HEK293 (cell line): ENCODE measurements around the gene TMOD4.
A peak's percentile ranks its signal among the peaks of the same experiment; 100 is the strongest.

Experiments used
- CTCF ChIA-PET: fragments of 350-600 bp; formaldehyde crosslinking; extraction: SDS; loops from one replicate; lab custom pipeline; 2021; ENCODE audit warnings: antibody characterized with exemption; lab: Yijun Ruan, JAX
- POLR2A ChIA-PET: fragments of 300-600 bp; formaldehyde crosslinking; extraction: SDS; loops from one replicate; lab custom pipeline; 2020; ENCODE audit warnings: antibody characterized with exemption, inconsistent platforms; lab: Yijun Ruan, JAX
- H3K27ac ChIP-seq: fragments of 200-500 bp; sonication (Bioruptor generic); 2 replicates; pipeline ENCODE4 v1.5.1; 2014; ENCODE audit warnings: low read depth, low read length, control low read depth, inconsistent platforms; ENCODE audit errors: extremely low read depth
- H3K36me3 ChIP-seq, 2 experiments: fragments of 200-500 bp in 1 of 2; sonication (Bioruptor generic) in 1 of 2; 1 replicate in 1 of 2; 2 replicates in 1 of 2; pipeline ENCODE4 v1.5.1; 2014 to 2017; ENCODE audit warnings: inconsistent platforms in 2 of 2, low read length in 2 of 2; ENCODE audit not compliant: control insufficient read depth in 2 of 2, insufficient read depth in 1 of 2
- H3K4me1 ChIP-seq: fragments of 200-500 bp; sonication (Bioruptor generic); 2 replicates; pipeline ENCODE4 v1.5.1; 2014; ENCODE audit warnings: mild to moderate bottlenecking, low read length, inconsistent platforms; ENCODE audit not compliant: control insufficient read depth, insufficient read depth
- H3K4me3 ChIP-seq: 2 replicates; pipeline ENCODE4 v1.5.1; 2011; ENCODE audit warnings: low read depth, mild to moderate bottlenecking, control low read depth, low read length, moderate library complexity
- H3K9me3 ChIP-seq: fragments of 200-500 bp; sonication (Bioruptor generic); 2 replicates; pipeline ENCODE4 v1.5.1; 2014; ENCODE audit warnings: low read depth, low read length, inconsistent platforms; ENCODE audit not compliant: control insufficient read depth, insufficient read depth
- HIC1 ChIP-seq: fragments of 450-650 bp; formaldehyde crosslinking; IDR thresholded peaks from 2 replicates; pipeline ENCODE4 v1.5.1; 2016; ENCODE audit warnings: missing biosample characterization, missing genetic modification characterization
- OVOL3 ChIP-seq: fragments of 450-650 bp; formaldehyde crosslinking; IDR thresholded peaks from 2 replicates; pipeline ENCODE4 v1.5.1; 2016; ENCODE audit warnings: missing biosample characterization, missing genetic modification characterization
- PRDM4 ChIP-seq: fragments of 450-650 bp; formaldehyde crosslinking; IDR thresholded peaks from 2 replicates; pipeline ENCODE4 v1.5.1; 2017; ENCODE audit warnings: missing biosample characterization, missing genetic modification characterization
- TSHZ1 ChIP-seq: fragments of 450-650 bp; formaldehyde crosslinking; IDR thresholded peaks from 2 replicates; pipeline ENCODE4 v1.5.1; 2016; ENCODE audit warnings: missing biosample characterization, missing genetic modification characterization, borderline replicate concordance
- WT1 ChIP-seq: fragments of 450-650 bp; formaldehyde crosslinking; IDR thresholded peaks from 2 replicates; pipeline ENCODE4 v1.5.1; 2016; ENCODE audit warnings: missing biosample characterization, missing genetic modification characterization
- ZBTB1 ChIP-seq: fragments of 450-650 bp; formaldehyde crosslinking; IDR thresholded peaks from 2 replicates; pipeline ENCODE4 v1.5.1; 2016; ENCODE audit warnings: missing biosample characterization, missing genetic modification characterization
- ZFHX2 ChIP-seq: fragments of 450-650 bp; formaldehyde crosslinking; conservative IDR thresholded peaks from 2 replicates; pipeline ENCODE4 v1.5.1; 2016; ENCODE audit warnings: missing biosample characterization, missing genetic modification characterization
- ZFP41 ChIP-seq: fragments of 450-650 bp; formaldehyde crosslinking; IDR thresholded peaks from 2 replicates; pipeline ENCODE4 v1.5.1; 2016; ENCODE audit warnings: missing biosample characterization, missing genetic modification characterization, borderline replicate concordance
- ZFP69B ChIP-seq: fragments of 450-650 bp; formaldehyde crosslinking; IDR thresholded peaks from 2 replicates; pipeline ENCODE4 v1.5.1; 2016; ENCODE audit warnings: missing biosample characterization, missing genetic modification characterization
- ZNF155 ChIP-seq: fragments of 450-650 bp; formaldehyde crosslinking; IDR thresholded peaks from 2 replicates; pipeline ENCODE4 v1.5.1; 2016; ENCODE audit warnings: missing biosample characterization, missing genetic modification characterization
- ZNF184 ChIP-seq: fragments of 450-650 bp; IDR thresholded peaks from 2 replicates; pipeline ENCODE4 v1.5.1; 2018; ENCODE audit warnings: missing biosample characterization, mild to moderate bottlenecking, missing genetic modification characterization
- ZNF2 ChIP-seq: fragments of 450-650 bp; formaldehyde crosslinking; IDR thresholded peaks from 2 replicates; pipeline ENCODE4 v1.5.1; 2016; ENCODE audit warnings: missing biosample characterization, missing genetic modification characterization
- ZNF214 ChIP-seq: fragments of 450-650 bp; formaldehyde crosslinking; IDR thresholded peaks from 2 replicates; pipeline ENCODE4 v1.5.1; 2017; ENCODE audit warnings: missing biosample characterization, mild to moderate bottlenecking, missing genetic modification characterization, borderline replicate concordance
- ZNF221 ChIP-seq: fragments of 450-650 bp; formaldehyde crosslinking; IDR thresholded peaks from 2 replicates; pipeline ENCODE4 v1.5.1; 2017; ENCODE audit warnings: missing biosample characterization, missing genetic modification characterization, borderline replicate concordance
- ZNF266 ChIP-seq: fragments of 450-650 bp; formaldehyde crosslinking; IDR thresholded peaks from 2 replicates; pipeline ENCODE4 v1.5.1; 2016; ENCODE audit warnings: missing biosample characterization, missing genetic modification characterization, low read depth
- ZNF391 ChIP-seq: fragments of 450-650 bp; formaldehyde crosslinking; IDR thresholded peaks from 2 replicates; pipeline ENCODE4 v1.5.1; 2016; ENCODE audit warnings: low read depth, missing biosample characterization, missing genetic modification characterization, borderline replicate concordance
- ZNF521 ChIP-seq: fragments of 450-650 bp; formaldehyde crosslinking; IDR thresholded peaks from 2 replicates; pipeline ENCODE4 v1.5.1; 2017; ENCODE audit warnings: missing biosample characterization, mild to moderate bottlenecking, missing genetic modification characterization
- ZNF600 ChIP-seq: fragments of 450-650 bp; formaldehyde crosslinking; IDR thresholded peaks from 2 replicates; pipeline ENCODE4 v1.5.1; 2016; ENCODE audit warnings: missing biosample characterization, missing genetic modification characterization
- ZNF629 ChIP-seq: fragments of 450-650 bp; formaldehyde crosslinking; IDR thresholded peaks from 2 replicates; pipeline ENCODE4 v1.5.1; 2017; ENCODE audit warnings: missing biosample characterization, missing genetic modification characterization
- ZNF76 ChIP-seq: fragments of 450-650 bp; formaldehyde crosslinking; IDR thresholded peaks from 2 replicates; pipeline ENCODE4; 2016; ENCODE audit warnings: low read depth, missing biosample characterization, missing genetic modification characterization, borderline replicate concordance
- ZNF785 ChIP-seq: fragments of 450-650 bp; formaldehyde crosslinking; IDR thresholded peaks from 2 replicates; pipeline ENCODE4 v1.5.1; 2016; ENCODE audit warnings: missing biosample characterization, missing genetic modification characterization
- ZNF792 ChIP-seq: fragments of 450-650 bp; formaldehyde crosslinking; IDR thresholded peaks from 2 replicates; pipeline ENCODE4 v1.5.1; 2016; ENCODE audit warnings: missing biosample characterization, missing genetic modification characterization

The TMOD4 gene

GRCh38 chr1:151159373-151159772 is 16.4 kb downstream of the TMOD4 start:
- no peak overlapping the region for H3K4me3 ChIP-seq
- H3K9me3 ChIP-seq: no peaks in the 10 kb centered on the region
- POLR2A ChIA-PET: interaction anchor here (1.2 kb wide), 1 partner anchor 60 kb away, joined by 3 read pairs; no protein-coding TSS in a partner anchor
- peaks cover 12 to 61% of the 10 kb centered on the region in 2 experiments for H3K36me3 ChIP-seq
- H3K4me1 ChIP-seq: no peaks in the 10 kb centered on the region
- no peak for TF ChIP-seq ZNF629
- TF ChIP-seq ZNF221: no peak
- TF ChIP-seq ZNF2 (tag by site-specific recombination): no peak
- no peak for TF ChIP-seq ZFP41 (tag by site-specific recombination)
- TF ChIP-seq ZNF76 (tag by site-specific recombination): no peak
- no peak for TF ChIP-seq ZNF391 (tag by site-specific recombination)
- no peak for TF ChIP-seq OVOL3 (tag by site-specific recombination)
- TF ChIP-seq, all 188 proteins: peak for 0
- no peak overlapping the region for H3K27ac ChIP-seq
- CTCF ChIA-PET: interaction anchor here (0.6 to 6.4 kb wide), 3 partner anchors 60 to 704 kb away, joined by 3 to 124 read pairs (median 6); partner anchors contain the start of gene MLLT11

- CTCF ChIA-PET: interaction anchor here (0.6 to 6.4 kb wide), 3 partner anchors 60 to 705 kb away, joined by 3 to 124 read pairs (median 6); partner anchors contain the start of gene MLLT11
- peaks cover 12 to 61% of the 10 kb centered on the region in 2 experiments for H3K36me3 ChIP-seq
- TF ChIP-seq ZNF785 (tag by site-specific recombination) (no peak), ZNF600 (tag by site-specific recombination) (0 out of 2 replicates have a peak, but pooled peaks have one; percentile 23)
- TF ChIP-seq, all 188 proteins: peak for 1
- H3K4me1 ChIP-seq: no peaks in the 10 kb centered on the region
- POLR2A ChIA-PET: interaction anchor here (1.2 kb wide), 1 partner anchor 59 kb away, joined by 3 read pairs; no protein-coding TSS in a partner anchor
- no peaks in the 10 kb centered on the region for H3K9me3 ChIP-seq
- no peak overlapping the region for H3K27ac ChIP-seq
- H3K4me3 ChIP-seq: no peak overlapping the region
Measured at GRCh38 chr1:151158751-151159251, 17.0 kb downstream of the TMOD4 start.

- Histone ChIP-seq H3K9me3 (no peaks in the 10 kb centered on the region), H3K4me3 (no peak overlapping the region), H3K27ac (no peak overlapping the region), H3K4me1 (no peaks in the 10 kb centered on the region), H3K36me3 (peaks cover 12 to 61% of the 10 kb centered on the region in 2 experiments)
- TF ChIP-seq ZNF184 (tag by site-specific recombination) (no peak), ZBTB1 (no peak), ZNF266 (tag by site-specific recombination) (no peak), ZNF792 (tag by site-specific recombination) (no peak), ZNF214 (tag by site-specific recombination) (no peak), HIC1 (tag by site-specific recombination) (no peak), ZFP69B (no peak), ZFHX2 (tag by site-specific recombination) (no peak), WT1 (tag by site-specific recombination) (no peak), ZNF155 (tag by site-specific recombination) (no peak), TSHZ1 (no peak), ZNF521 (tag by site-specific recombination) (no peak), PRDM4 (tag by site-specific recombination) (no peak)
- POLR2A ChIA-PET: interaction anchor here (1.2 kb wide), 1 partner anchor 59 kb away, joined by 3 read pairs; no protein-coding TSS in a partner anchor
- CTCF ChIA-PET: interaction anchor here (0.6 to 6.4 kb wide), 3 partner anchors 59 to 134 kb away, joined by 3 to 124 read pairs (median 10); partner anchors contain the start of gene C1orf56
Measured at GRCh38 chr1:151158326-151158725, 17.5 kb downstream of the TMOD4 start.
